SK-N-MC (cell line): ENCODE results near the gene CDA.

Experiments
- EZH2 ChIP-seq: fragments of 200-600 bp; sonication (generic); IDR thresholded peaks from one replicate; pipeline ENCODE4 v1.6.1; 2017; ENCODE audit warnings: antibody characterized with exemption
- FOXP2 ChIP-seq: optimal IDR thresholded peaks from 2 replicates; pipeline ENCODE3; 2011; ENCODE audit warnings: mild to moderate bottlenecking, moderate library complexity; ENCODE audit not compliant: insufficient read depth; ENCODE audit errors: extremely low read length, control extremely low read depth
- POLR2AphosphoS5 ChIP-seq: IDR thresholded peaks from 2 replicates; pipeline ENCODE4 v1.6.1; 2012; ENCODE audit warnings: mild to moderate bottlenecking, low read depth, low read length, borderline replicate concordance

GRCh38 chr1:20575541-20576336 lies 13.2 kb upstream of the CDA start:
- no peak for TF ChIP-seq POLR2AphosphoS5
- TF ChIP-seq EZH2, result no peak
- TF ChIP-seq FOXP2, result no peak
